BE2C (cell line): ENCODE results near the gene BTBD8.

ENCODE experiments used
- DNase-seq: peaks from one replicate; pipeline ENCODE4 v3.0.0-alpha.2; 2020
- H3K27me3 ChIP-seq: fragments of 250-450 bp; sonication (Bioruptor Pico); 2 replicates; pipeline ENCODE4 v1.5.1; 2020; ENCODE audit warnings: mild to moderate bottlenecking
- H3K36me3 ChIP-seq: fragments of 250-450 bp; sonication (Bioruptor Pico); 2 replicates; pipeline ENCODE4 v1.5.1; 2020; ENCODE audit warnings: mild to moderate bottlenecking
- H3K4me1 ChIP-seq: fragments of 250-450 bp; sonication (Bioruptor Pico); 2 replicates; pipeline ENCODE4 v1.5.1; 2020
- H3K4me3 ChIP-seq: 2 replicates; pipeline ENCODE4 v1.5.1; 2011; ENCODE audit warnings: low read depth, low read length
- H3K9me3 ChIP-seq: fragments of 250-450 bp; sonication (Bioruptor Pico); 2 replicates; pipeline ENCODE4 v1.5.1; 2020
- TF ChIP-seq, protein P1 (sequence below): IDR thresholded peaks from 2 replicates; pipeline ENCODE4 v1.5.1; 2012; ENCODE audit warnings: mild to moderate bottlenecking, low read depth, low read length

Gene BTBD8

GRCh38 chr1:92159593-92159992 lies 79.4 kb downstream of the BTBD8 start:
- no peak for DNase-seq
- TF ChIP-seq, protein P1, sequence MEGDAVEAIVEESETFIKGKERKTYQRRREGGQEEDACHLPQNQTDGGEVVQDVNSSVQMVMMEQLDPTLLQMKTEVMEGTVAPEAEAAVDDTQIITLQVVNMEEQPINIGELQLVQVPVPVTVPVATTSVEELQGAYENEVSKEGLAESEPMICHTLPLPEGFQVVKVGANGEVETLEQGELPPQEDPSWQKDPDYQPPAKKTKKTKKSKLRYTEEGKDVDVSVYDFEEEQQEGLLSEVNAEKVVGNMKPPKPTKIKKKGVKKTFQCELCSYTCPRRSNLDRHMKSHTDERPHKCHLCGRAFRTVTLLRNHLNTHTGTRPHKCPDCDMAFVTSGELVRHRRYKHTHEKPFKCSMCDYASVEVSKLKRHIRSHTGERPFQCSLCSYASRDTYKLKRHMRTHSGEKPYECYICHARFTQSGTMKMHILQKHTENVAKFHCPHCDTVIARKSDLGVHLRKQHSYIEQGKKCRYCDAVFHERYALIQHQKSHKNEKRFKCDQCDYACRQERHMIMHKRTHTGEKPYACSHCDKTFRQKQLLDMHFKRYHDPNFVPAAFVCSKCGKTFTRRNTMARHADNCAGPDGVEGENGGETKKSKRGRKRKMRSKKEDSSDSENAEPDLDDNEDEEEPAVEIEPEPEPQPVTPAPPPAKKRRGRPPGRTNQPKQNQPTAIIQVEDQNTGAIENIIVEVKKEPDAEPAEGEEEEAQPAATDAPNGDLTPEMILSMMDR = no peak
- Histone ChIP-seq H3K27me3 (no peaks in the 10 kb centered on the region), H3K9me3 (no peaks in the 10 kb centered on the region), H3K4me1 (no peaks in the 10 kb centered on the region), H3K4me3 (no peak overlapping the region), H3K36me3 (no peaks in the 10 kb centered on the region)

DNA sequence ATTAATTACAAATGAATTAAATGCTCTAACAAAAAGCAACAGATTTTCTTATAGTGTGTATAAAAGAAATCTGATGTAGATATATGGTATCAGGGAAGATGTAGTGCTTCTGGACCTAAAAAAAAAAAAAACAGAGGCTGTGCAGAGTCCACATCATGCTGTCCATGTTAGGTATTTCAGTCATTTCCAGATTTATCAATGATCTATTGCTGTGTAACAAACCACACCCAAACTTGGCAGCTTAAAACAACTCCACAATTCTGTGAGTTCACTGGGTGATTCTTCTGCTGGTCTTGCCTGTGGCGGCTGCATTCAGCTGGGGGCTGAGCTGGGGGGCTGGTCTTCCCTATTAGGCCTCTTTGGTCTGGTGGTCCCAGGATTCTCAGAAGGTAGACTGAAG lies 85.2 kb downstream of the BTBD8 start:
- Histone ChIP-seq H3K9me3 (no peaks in the 10 kb centered on the region), H3K36me3 (no peaks in the 10 kb centered on the region), H3K4me3 (no peak overlapping the region), H3K27me3 (no peaks in the 10 kb centered on the region), H3K4me1 (no peaks in the 10 kb centered on the region)
- TF ChIP-seq, protein P1 = no peak
- no peak for DNase-seq

DNA sequence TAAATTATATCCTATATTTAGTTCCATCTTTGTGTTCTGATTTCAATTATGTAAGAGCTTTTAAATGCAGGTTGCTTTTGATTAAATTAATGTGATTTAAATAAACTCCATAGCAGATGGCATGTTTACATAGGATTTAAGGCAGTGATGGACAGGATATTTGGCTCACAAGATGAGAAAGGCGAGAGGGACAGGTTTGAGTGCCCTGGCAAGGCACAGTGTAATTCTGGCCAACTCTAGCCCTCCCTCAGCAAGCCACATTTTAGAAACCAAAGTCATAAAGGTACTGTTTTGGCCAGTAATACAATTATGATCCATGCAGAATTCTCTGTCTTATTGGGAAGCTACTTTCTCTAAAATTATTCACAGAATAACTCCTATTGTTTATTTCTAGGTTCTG lies 87.0 kb downstream of the BTBD8 start:
- Histone ChIP-seq H3K27me3 (0 out of 2 replicates have a peak, but pooled peaks cover 3% of the 10 kb centered on the region), H3K9me3 (no peaks in the 10 kb centered on the region), H3K4me1 (no peaks in the 10 kb centered on the region), H3K36me3 (no peaks in the 10 kb centered on the region), H3K4me3 (no peak overlapping the region)
- TF ChIP-seq, protein P1 = no peak
- no peak for DNase-seq

DNA sequence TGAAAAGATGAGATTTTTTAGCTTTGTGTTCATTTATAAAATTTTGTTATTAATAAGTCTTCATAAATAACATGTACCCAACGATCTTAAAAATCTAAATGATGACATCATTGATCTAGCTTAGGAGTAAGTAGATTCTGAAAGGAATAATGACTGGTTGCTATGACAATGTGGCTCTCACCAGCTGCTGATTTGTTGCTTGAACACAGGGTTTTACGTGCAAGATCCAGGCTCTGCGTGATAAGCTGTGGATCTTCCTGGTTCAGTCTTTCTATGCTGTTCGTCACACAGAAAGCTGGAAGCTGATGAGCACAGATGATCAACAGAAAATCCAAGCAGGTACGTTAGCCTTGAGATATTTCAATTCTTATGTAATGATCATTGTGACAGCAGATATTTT lies 88.5 kb downstream of the BTBD8 start:
- TF ChIP-seq, protein P1 = no peak
- Histone ChIP-seq H3K36me3 (no peaks in the 10 kb centered on the region), H3K27me3 (0 out of 2 replicates have a peak, but pooled peaks cover 3% of the 10 kb centered on the region), H3K9me3 (no peaks in the 10 kb centered on the region), H3K4me1 (no peaks in the 10 kb centered on the region), H3K4me3 (no peak overlapping the region)
- DNase-seq = no peak

- DNase-seq = no peak
- H3K4me1 ChIP-seq = no peaks in the 10 kb centered on the region
- no peak overlapping the region for H3K4me3 ChIP-seq
- H3K9me3 ChIP-seq = no peaks in the 10 kb centered on the region
- TF ChIP-seq, protein P1 = no peak
- no peaks in the 10 kb centered on the region for H3K36me3 ChIP-seq
- H3K27me3 ChIP-seq = 0 out of 2 replicates have a peak, but pooled peaks cover 3% of the 10 kb centered on the region
Observed at GRCh38 chr1:92169214-92170005, 89.3 kb downstream of the BTBD8 start.

DNA sequence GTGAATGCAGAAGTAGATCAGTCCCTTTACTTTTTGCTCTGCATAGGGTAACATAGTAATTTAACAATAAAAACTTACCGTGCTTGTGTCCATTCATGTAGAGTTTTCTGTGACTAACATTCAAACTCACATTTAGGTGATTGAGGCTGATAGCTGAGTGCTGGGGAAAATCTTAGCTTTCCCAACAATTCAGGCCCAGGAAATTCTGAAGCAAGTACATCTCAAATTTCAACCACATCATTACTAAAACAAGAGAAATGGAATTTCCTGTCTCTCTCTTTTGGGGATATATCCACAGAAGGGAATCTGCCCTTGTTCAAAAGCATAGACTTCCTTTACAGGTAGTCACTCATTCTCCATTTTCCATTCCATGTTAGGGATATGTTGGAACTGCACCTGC lies 104.5 kb downstream of the BTBD8 start:
- TF ChIP-seq, protein P1 = no peak
- DNase-seq = no peak
- no peaks in the 10 kb centered on the region for H3K36me3 ChIP-seq
- H3K4me1 ChIP-seq = no peaks in the 10 kb centered on the region
- no peaks in the 10 kb centered on the region for H3K9me3 ChIP-seq
- H3K27me3 ChIP-seq = peaks cover 9% of the 10 kb centered on the region; the same call in 1 of the 2 replicates
- H3K4me3 ChIP-seq = no peak overlapping the region
